Heart left ventricle (tissue), 16 donors: ENCODE results near the gene MED25. TPM values are rescaled to one million over a fixed set of nuclear protein-coding genes. Genes with fewer than 3 reads are reported as not detected.

Experiments
- ATAC-seq, 4 donors: fragments of 200-7000 bp; cut with Tn5 transposase; one replicate each; pipeline ENCODE4 v1.9.1; 2020 to 2022; ENCODE audit warnings: moderate library complexity in 4 of 4, mild to moderate bottlenecking in 3 of 4, moderate number of reproducible peaks in 1 of 4
- DNase-seq, 5 donors: peaks; one replicate each; pipeline ENCODE4 v3.0.0-alpha.2; 2020
- H3K27ac ChIP-seq, 12 donors: fragments of 200-600 bp; sonication (generic) in 4 of 12; one replicate each; pipeline versions ENCODE4 v1.5.0 to v1.8.0; 2016 to 2022; ENCODE audit warnings: mild to moderate bottlenecking in 2 of 12
- H3K27me3 ChIP-seq, 9 donors: fragments of 200-600 bp; sonication (generic) in 2 of 9; one replicate each; pipeline versions ENCODE4 v1.5.1 to v1.8.0; 2016 to 2022; ENCODE audit warnings: mild to moderate bottlenecking in 3 of 9
- H3K36me3 ChIP-seq, 9 donors: fragments of 200-600 bp; sonication (generic) in 2 of 9; one replicate each; pipeline versions ENCODE4 v1.5.0 to v1.8.0; 2018 to 2022; ENCODE audit warnings: mild to moderate bottlenecking in 2 of 9
- H3K4me1 ChIP-seq, 12 donors: fragments of 200-600 bp; sonication (generic) in 4 of 12; one replicate each; pipeline versions ENCODE4 v1.5.0 to v1.8.0; 2016 to 2022; ENCODE audit warnings: mild to moderate bottlenecking in 3 of 12
- H3K4me3 ChIP-seq, 12 donors: fragments of 200-600 bp; sonication (generic) in 4 of 12; one replicate each; pipeline versions ENCODE4 v1.5.0 to v1.8.0; 2017 to 2022; ENCODE audit warnings: mild to moderate bottlenecking in 9 of 12, moderate library complexity in 4 of 12
- H3K9me3 ChIP-seq, 12 donors: fragments of 200-600 bp; sonication (generic) in 4 of 12; one replicate each; pipeline versions ENCODE4 v1.5.0 to v1.8.0; 2016 to 2022; ENCODE audit warnings: mild to moderate bottlenecking in 1 of 12
- CTCF ChIP-seq, 12 donors: fragments of 200-600 bp; sonication (generic) in 4 of 12; IDR thresholded peaks; one replicate each; pipeline versions ENCODE4 v1.5.0 to v1.8.0; 2018 to 2022; ENCODE audit warnings: antibody characterized with exemption in 12 of 12, mild to moderate bottlenecking in 5 of 12
- POLR2A ChIP-seq, 2 donors: fragments of 450-650 bp; IDR thresholded peaks; one replicate each; pipeline ENCODE4 v1.6.1; 2017; ENCODE audit warnings: antibody characterized with exemption in 2 of 2, mild to moderate bottlenecking in 2 of 2, moderate library complexity in 2 of 2
- WGBS, 4 donors: extraction: QIAGEN DNeasy Blood & Tissue Kit in 2 of 4; methylation state at CpG; one replicate each; pipeline versions ENCODE4 v1.1.5 to v1.1.7; 2013 to 2018; 5-methylcytosine and 5-hydroxymethylcytosine counted together
- intact Hi-C, 10 donors: fragments of 100-400 bp; cut with DNase I; formaldehyde crosslinking; loops; one replicate each; pipeline versions ENCODE4 v1.11.1 to v1.14.2; 2022
- long read RNA-seq, 3 donors: library from polyadenylated mRNA; unstranded; transcript quantifications; one replicate each; pipeline ENCODE4 v2.0.0, GENCODE V29; 2020 to 2021
- polyA plus RNA-seq, 2 donors: library from polyadenylated mRNA; stranded (reverse); fragments of 200-250 nt; gene quantifications; one replicate each; pipeline ENCODE4 v1.2.3, GENCODE V29; 2013
- total RNA-seq, 9 donors: library from RNA; depleted of rRNA in 2 of 9; stranded (reverse); fragments of >200 nt in 2 of 9; fragmentation: NEBNext Ultra II Directional in 3 of 9; extraction: Animal tissue kit (Norgen Biotek cat#: 25700) in 3 of 9; gene quantifications; one replicate each; pipeline versions ENCODE4 v1.1.0 to v1.2.4, GENCODE V29; 2016 to 2023
- donor health status: ischemic (EF 13 %, LVEDD 7.1; RV severe dilation, severe dysfunction).
- donor health status: healthy with polysubstance abuse.
- donor health status: DM: no; HTN: yes; CAD: no.
- donor health status: DM: no; HTN: no; CAD: no.
- donor health status: ischemic (EF 25% LVEDD 6.9; RV normal size, moderate dysfunction).
- donor health status: ischemic (EF 25% LVEDD 5.7; RV mildly dilated, moderate dysfunction).
- donor health status: healthy.
- donor health status: DM: yes; HTN: yes; CAD: no.
- donor health status: ischemic (EF 35%, LVEDD 5.7; RV mildly dilated, moderate dysfunction).
- donor health status: nonischemic (EF 11% LVEDD 7.7; RV severe dilation, severe dysfunction).
- donor health status: DM: yes; HTN: yes; CAD: no.
- donor health status: PGD.
- donor health status: ischemic (EF 29% LVEDD 5.4; RV normal size, mild dysfunction).
- donor health status: nonischemic (EF 23%, LVEDD 6.1; RV moderate dilation, normal function).

MED25 gene
- 100 to 1,000 TPM in 1 of 9 donors, 10 to 100 TPM in 8; 45.8 to 119 (median 54.7) TPM for total RNA-seq
- polyA plus RNA-seq = 10 to 100 TPM; 44.1 to 60.2 TPM
- long read RNA-seq, donor 1, partial matches to known transcripts = 25 of 36 reads
- long read RNA-seq, donor 1, other reads (novel, unspliced or antisense) = 6 of 36 reads
- long read RNA-seq, donor 2, transcript MED25-205 (5 exons, 2,396 nt) = major isoform, 6 of 53 reads
- long read RNA-seq, donor 2, transcript MED25-201 (18 exons, 2,332 nt) = minor isoform, 5 of 53 reads
- long read RNA-seq, donor 2, partial matches to known transcripts = 35 of 53 reads
- long read RNA-seq, donor 2, other reads (novel, unspliced or antisense) = 4 of 53 reads
- long read RNA-seq, donor 3, partial matches to known transcripts = 15 of 24 reads
- long read RNA-seq, donor 3, other reads (novel, unspliced or antisense) = 1 of 24 reads

DNA sequence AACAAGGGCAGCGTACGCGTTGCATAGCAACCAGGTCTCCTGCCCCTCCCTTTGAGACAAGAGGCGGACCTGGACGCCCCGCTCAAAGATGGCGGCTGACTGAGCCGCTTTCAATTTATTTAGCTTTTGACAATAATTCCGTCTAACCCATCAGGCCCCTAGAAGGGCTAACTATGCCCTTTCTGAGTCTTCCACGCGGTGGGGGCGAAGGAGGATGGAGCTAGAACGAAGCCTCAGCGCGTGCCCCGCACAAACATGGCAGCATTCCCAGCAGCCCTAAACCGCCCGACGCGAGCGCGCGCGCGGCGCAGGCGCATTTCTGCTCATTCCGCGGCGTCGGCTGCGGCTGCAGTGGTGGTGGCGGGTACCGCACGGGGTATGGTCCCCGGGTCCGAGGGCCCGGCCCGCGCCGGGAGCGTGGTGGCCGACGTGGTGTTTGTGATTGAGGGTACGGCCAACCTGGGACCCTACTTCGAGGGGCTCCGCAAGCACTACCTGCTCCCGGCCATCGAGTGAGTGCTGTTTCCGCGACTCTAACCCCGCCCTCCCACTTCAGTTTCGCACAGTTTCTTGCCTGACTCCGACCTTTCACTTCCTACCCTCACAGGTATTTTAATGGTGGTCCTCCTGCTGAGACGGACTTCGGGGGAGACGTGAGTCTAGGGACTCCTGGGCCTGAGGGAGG is at the start of gene MED25:
MED25 (plus strand) TSS at position 326 of the 685 bp plus-strand sequence; CDS start at position 379, 53 bp downstream.
- H3K36me3 ChIP-seq = peaks cover 0 to 16% (median 4%) of the 10 kb centered on the region in 9 donors
- 0 to 1% (median 1%) methylated on average over 28 to 57 of the region's 57 CpGs for WGBS, 4 donors
- H3K27ac ChIP-seq = peak within 1 kb of the TSS; percentile 87 to 100 (median 97)
- peak within 1 kb of the TSS; percentile 45 to 93 (median 80) for H3K4me3 ChIP-seq
- ATAC-seq (peak; percentile 52 to 80 (median 75)), DNase-seq (peak; percentile 85 to 92 (median 89))
- peak in 7 of 12 donors; percentile 10 to 49 (median 28) for TF ChIP-seq CTCF (IDR thresholded peaks at IDR 0.05)
- peak; percentile 40 to 81 for TF ChIP-seq POLR2A (IDR thresholded peaks at IDR 0.05)
- no peaks in the 10 kb centered on the region for H3K9me3 ChIP-seq
- H3K27me3 ChIP-seq = no peaks in the 10 kb centered on the region
- peaks cover 0 to 40% (median 28%) of the 10 kb centered on the region in 12 donors for H3K4me1 ChIP-seq
- intact Hi-C loops = loop anchor here in 6 of 10 donors (1.0 to 5.0 kb wide), 7 partner anchors 33 to 186 kb away; partner anchors contain the start of genes PNKP (in 5 of the 6), PTOV1 (in 4 of the 6), AKT1S1 (in 2 of the 6) and TBC1D17 (in 2 of the 6)

GRCh38 chr19:49770529-49770928 is 47.6 kb upstream of the MED25 start:
- Histone ChIP-seq H3K4me1 (peaks cover 0 to 36% (median 25%) of the 10 kb centered on the region in 12 donors), H3K27me3 (no peaks in the 10 kb centered on the region), H3K27ac (no peak overlapping the region), H3K36me3 (peaks cover 0 to 25% (median 6%) of the 10 kb centered on the region in 9 donors), H3K4me3 (no peak overlapping the region), H3K9me3 (no peaks in the 10 kb centered on the region)
- intact Hi-C loops = loop anchor here in 1 of 10 donors (5.0 kb wide), 1 partner anchor 37 kb away; no protein-coding TSS in a partner anchor
- TF ChIP-seq CTCF (IDR thresholded peaks at IDR 0.05) (no peak), POLR2A (IDR thresholded peaks at IDR 0.05) (no peak)
- DNase-seq (no peak), ATAC-seq (no peak)
- WGBS, 4 donors = 79 to 85% (median 82%) methylated on average over 6 to 8 of the region's 8 CpGs

GRCh38 chr19:49771674-49772139 is 46.4 kb upstream of the MED25 start:
- intact Hi-C loops = loop anchor here in 1 of 10 donors (5.0 kb wide), 1 partner anchor 36 kb away; no protein-coding TSS in a partner anchor
- Histone ChIP-seq H3K27ac (no peak overlapping the region), H3K4me1 (peaks cover 0 to 30% (median 20%) of the 10 kb centered on the region in 12 donors), H3K27me3 (no peaks in the 10 kb centered on the region), H3K9me3 (no peaks in the 10 kb centered on the region), H3K4me3 (no peak overlapping the region), H3K36me3 (peaks cover 0 to 34% (median 6%) of the 10 kb centered on the region in 9 donors)
- WGBS, 4 donors = 86 to 92% (median 88%) methylated on average over 13 of the region's 13 CpGs
- no peak for DNase-seq
- TF ChIP-seq CTCF (IDR thresholded peaks at IDR 0.05) (no peak), POLR2A (IDR thresholded peaks at IDR 0.05) (no peak)
- no peak for ATAC-seq
